HEK293T (cell line): ENCODE data around the gene ATG9B.

Experiments used
- CTCF ChIA-PET: fragments of 350-600 bp; formaldehyde crosslinking; extraction: SDS; loops from one replicate; lab custom pipeline; 2021; ENCODE audit warnings: antibody characterized with exemption, inconsistent platforms; lab: Yijun Ruan, JAX
- POLR2A ChIA-PET: fragments of 350-600 bp; formaldehyde crosslinking; extraction: SDS; loops from one replicate; lab custom pipeline; 2020; ENCODE audit warnings: antibody characterized with exemption, inconsistent platforms; lab: Yijun Ruan, JAX
- DNase-seq: peaks from one replicate; pipeline ENCODE4 v3.0.0; 2012; ENCODE audit warnings: mixed read lengths; ENCODE audit errors: extremely low spot score
- ARNT ChIP-seq: fragments of 450-650 bp; IDR thresholded peaks from 2 replicates; pipeline ENCODE4 v1.6.1; 2017; ENCODE audit warnings: mild to moderate bottlenecking
- BHLHE40 ChIP-seq: fragments of 450-650 bp; IDR thresholded peaks from 2 replicates; pipeline ENCODE4 v1.6.1; 2016; ENCODE audit warnings: mild to moderate bottlenecking, moderate library complexity, borderline replicate concordance
- CTBP1 ChIP-seq: fragments of 450-650 bp; IDR thresholded peaks from 2 replicates; pipeline ENCODE4 v1.6.1; 2016; ENCODE audit warnings: borderline replicate concordance
- ELF4 ChIP-seq: fragments of 450-650 bp; IDR thresholded peaks from 2 replicates; pipeline ENCODE4 v1.6.1; 2017; ENCODE audit warnings: antibody characterized with exemption
- FOXA1 ChIP-seq: fragments of 450-650 bp; IDR thresholded peaks from 2 replicates; pipeline ENCODE4 v1.6.1; 2016; ENCODE audit warnings: mild to moderate bottlenecking
- FOXK2 ChIP-seq: fragments of 450-650 bp; IDR thresholded peaks from 2 replicates; pipeline ENCODE4 v1.6.1; 2016; ENCODE audit warnings: mild to moderate bottlenecking
- FOXM1 ChIP-seq: fragments of 450-650 bp; IDR thresholded peaks from 2 replicates; pipeline ENCODE4 v1.6.1; 2017; ENCODE audit warnings: mild to moderate bottlenecking, borderline replicate concordance
- HDGF ChIP-seq: fragments of 450-650 bp; IDR thresholded peaks from 2 replicates; pipeline ENCODE4 v1.6.1; 2017; ENCODE audit warnings: antibody characterized with exemption, borderline replicate concordance
- L3MBTL2 ChIP-seq: fragments of 450-650 bp; conservative IDR thresholded peaks from 2 replicates; pipeline ENCODE4 v1.6.1; 2016; ENCODE audit warnings: mild to moderate bottlenecking
- LEF1 ChIP-seq: fragments of 450-650 bp; IDR thresholded peaks from 2 replicates; pipeline ENCODE4 v1.6.1; 2017; ENCODE audit warnings: mild to moderate bottlenecking, borderline replicate concordance
- NFRKB ChIP-seq: fragments of 450-650 bp; IDR thresholded peaks from 2 replicates; pipeline ENCODE4 v1.6.1; 2016; ENCODE audit warnings: mild to moderate bottlenecking, moderate library complexity
- SP1 ChIP-seq: fragments of 450-650 bp; IDR thresholded peaks from 2 replicates; pipeline ENCODE4 v1.6.1; 2017
- SUZ12 ChIP-seq: fragments of 450-650 bp; IDR thresholded peaks from 2 replicates; pipeline ENCODE4 v1.6.1; 2016; ENCODE audit warnings: mild to moderate bottlenecking
- TARDBP ChIP-seq: fragments of 450-650 bp; IDR thresholded peaks from 2 replicates; pipeline ENCODE4 v1.6.1; 2016
- ZNF384 ChIP-seq: fragments of 450-650 bp; IDR thresholded peaks from 2 replicates; pipeline ENCODE4 v1.6.1; 2016
- TF ChIP-seq, protein P1 (sequence below): fragments of 450-650 bp; IDR thresholded peaks from 2 replicates; pipeline ENCODE4 v1.6.1; 2016

Gene ATG9B

DNA sequence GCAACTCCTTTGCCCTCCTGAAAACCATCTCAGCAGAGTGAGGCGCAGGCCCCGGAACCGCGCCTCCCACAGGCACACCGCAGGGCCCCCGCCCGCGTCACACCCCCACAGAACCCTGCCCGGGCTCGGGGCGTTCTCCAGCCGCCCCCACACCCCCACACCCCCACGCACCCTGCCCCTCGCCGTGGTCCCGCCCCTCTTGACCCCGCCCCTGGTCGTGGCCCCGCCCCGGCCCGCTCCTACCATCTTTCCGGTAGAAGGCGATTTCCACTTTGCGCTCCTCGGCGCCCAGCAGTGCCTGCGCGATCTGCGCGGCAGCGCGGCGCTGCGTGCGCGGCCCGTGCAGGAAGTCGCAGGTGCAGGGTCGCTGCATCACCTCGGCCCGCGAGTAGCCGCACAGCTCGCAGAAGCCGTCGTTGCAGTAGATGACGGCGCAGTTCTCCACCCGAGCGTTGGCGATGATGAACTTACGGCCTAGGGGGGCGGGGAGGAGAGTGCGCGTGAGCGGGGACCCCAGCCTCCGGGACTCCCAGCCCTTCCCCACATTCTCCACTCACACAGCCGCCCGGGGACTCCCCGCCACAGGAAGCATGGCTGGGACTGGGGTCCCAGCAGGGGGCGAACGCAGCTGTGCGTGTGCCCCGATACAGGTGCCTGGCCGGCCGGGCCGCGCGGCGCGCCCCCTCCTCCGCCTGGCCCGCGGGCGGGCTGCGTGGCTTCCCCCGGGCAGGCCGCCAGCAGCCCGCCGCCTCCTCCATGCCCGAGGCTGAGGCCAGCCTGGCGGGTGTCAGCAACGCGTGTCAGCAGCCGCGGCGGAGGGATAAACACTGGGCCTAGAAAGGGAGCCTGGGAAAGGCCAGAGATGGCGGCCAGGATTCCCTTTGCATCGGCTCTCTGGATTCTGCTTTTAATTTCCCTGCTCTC lies 49.6 kb downstream of the ATG9B start:
- POLR2A ChIA-PET: no interaction called here
- CTCF ChIA-PET: interaction anchor here (0.8 to 2.0 kb wide), 4 partner anchors 9 to 76 kb away, joined by 3 to 12 read pairs (median 6); no protein-coding TSS in a partner anchor
- DNase-seq: peak; percentile 75
- TF ChIP-seq HDGF (no peak), FOXA1 (no peak), ARNT (0 out of 2 replicates have a peak, but pooled peaks have one; percentile 43), ELF4 (no peak), FOXM1 (peak; percentile 52; the same call in 1 of the 2 replicates), CTBP1 (no peak), ZNF384 (no peak)

DNA sequence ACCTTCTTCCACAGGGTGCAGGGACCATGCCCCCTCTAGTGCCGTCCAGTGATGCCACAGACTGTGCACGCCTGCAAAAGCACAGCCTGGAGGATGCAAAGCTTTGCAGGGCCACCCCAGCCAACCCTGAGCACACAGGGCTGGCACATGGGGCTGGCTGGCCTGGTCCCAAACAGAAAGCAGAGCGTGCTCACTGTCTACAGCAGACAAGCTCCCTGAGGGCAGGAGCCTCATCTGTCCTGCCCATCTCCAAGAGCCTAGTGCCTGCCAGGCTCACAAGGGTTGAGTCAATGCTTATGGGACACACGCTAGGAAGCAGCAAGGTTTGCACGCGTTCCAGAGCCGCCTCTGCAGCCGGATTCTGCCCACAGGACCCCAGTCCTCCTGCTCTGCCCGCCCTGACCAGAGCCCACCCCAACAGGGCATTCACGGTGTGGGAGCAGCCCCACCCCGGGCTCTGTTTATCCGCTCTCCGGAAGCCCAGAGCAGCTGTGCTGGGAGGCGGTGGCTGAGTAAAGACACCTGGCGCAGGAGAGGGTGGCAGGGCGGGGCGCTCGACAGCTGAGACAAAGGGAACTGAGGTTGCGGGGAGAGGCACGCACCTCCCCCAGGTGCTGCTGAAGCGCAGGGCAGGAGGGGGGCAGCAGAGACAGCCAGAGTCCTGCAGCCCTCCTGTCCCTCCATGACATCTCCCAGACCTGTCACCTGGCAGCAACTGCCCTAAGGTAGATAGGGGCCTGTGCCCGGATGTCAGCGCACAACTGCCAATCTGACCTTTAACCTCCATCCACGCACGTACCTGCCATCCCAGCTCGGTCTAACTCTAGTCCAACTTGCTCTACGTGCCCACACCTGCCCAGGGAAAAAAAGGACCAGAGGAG lies 50.5 kb downstream of the ATG9B start:
- no peak for DNase-seq
- TF ChIP-seq LEF1: no peak
- no peak for TF ChIP-seq BHLHE40
- CTCF ChIA-PET: no interaction called here
- POLR2A ChIA-PET: no interaction called here

DNA sequence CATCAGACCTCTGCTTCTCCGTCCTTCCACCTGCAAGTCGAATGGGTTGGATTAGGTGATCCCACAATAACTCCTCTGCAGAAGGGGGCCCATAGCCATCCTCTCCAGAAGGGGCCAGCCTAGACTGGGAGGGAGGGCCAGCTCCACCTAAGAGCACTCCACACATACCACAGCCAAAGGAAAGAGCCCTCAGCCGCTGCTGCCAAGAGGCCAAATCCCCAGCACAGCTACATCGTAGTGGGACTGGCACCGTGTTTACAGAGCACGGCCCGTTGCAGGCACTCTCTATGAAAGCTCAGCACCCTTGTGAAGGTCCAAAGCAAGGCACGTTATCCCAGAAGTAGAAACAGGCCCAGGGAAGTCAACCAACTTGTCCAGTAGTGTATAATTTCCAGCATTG lies 51.6 kb downstream of the ATG9B start:
- no peak for DNase-seq
- TF ChIP-seq TARDBP (no peak), BHLHE40 (no peak), ZNF384 (no peak), FOXA1 (no peak), FOXM1 (no peak), ELF4 (no peak), LEF1 (no peak), FOXK2 (no peak), SP1 (no peak), HDGF (no peak), CTBP1 (no peak), NFRKB (no peak)
- TF ChIP-seq, protein P1, sequence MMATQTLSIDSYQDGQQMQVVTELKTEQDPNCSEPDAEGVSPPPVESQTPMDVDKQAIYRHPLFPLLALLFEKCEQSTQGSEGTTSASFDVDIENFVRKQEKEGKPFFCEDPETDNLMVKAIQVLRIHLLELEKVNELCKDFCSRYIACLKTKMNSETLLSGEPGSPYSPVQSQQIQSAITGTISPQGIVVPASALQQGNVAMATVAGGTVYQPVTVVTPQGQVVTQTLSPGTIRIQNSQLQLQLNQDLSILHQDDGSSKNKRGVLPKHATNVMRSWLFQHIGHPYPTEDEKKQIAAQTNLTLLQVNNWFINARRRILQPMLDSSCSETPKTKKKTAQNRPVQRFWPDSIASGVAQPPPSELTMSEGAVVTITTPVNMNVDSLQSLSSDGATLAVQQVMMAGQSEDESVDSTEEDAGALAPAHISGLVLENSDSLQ: no peak
- CTCF ChIA-PET: no interaction called here
- POLR2A ChIA-PET: no interaction called here

DNA sequence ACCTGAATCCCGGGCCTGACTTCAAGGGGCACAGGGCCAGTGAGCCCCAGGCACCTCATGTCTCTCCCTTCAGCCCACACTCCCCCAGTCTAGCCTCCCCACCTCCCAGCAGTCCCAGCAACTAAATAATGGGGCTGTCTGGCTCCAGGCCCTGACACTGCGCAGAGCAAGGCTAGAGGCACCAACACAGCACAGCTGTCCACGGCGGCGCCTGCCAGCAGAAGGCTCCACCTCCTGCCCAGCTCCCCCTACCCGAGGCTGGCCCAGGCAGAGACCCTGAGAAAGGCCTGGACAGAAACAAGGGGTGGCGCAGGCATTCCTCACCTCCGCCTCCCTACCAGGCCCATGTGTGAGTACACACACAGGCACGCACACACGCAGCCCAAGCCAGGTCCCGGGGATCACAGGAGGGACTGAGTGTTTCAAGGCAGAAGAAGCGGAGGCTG lies 52.2 kb downstream of the ATG9B start:
- CTCF ChIA-PET: no interaction called here
- POLR2A ChIA-PET: no interaction called here

DNA sequence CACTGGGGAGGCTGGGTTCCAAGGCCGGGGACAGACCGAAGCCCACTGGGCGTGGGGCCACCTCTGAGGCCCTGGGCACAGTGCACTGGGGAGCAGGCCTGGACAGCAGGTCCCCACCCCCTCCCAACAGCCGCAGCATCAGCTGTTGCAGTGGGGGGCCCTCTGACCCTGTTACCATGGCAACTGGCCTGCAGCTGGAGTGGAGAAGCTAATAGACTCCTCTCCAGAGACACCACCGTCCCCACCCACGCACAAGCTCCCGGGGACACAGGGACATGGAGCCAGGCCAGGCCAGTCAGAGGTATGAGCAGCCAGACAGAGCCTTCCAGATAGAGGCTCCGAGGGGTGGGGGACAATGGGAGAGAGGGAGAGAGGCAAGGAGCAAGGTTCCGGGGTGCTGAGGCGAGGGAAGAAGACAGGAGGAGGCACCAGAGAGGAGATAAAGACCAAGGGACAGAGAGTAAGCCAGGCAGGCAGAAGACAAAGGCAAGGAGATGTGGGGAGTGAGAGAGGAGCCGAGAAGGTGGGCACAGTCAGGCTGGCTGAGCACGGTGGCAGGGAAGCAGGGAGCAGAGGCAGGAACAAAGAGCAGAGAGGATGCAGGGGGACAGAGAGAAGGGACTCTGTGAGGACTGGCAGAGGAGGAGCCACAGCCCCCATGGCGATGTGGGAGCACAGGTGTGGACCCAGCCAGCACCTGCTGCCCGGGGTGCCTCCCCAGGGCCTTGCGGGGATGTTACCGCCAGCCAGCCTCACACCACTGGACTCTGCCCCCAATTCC lies 52.9 kb downstream of the ATG9B start:
- DNase-seq: no peak
- no peak for TF ChIP-seq FOXK2
- no peak for TF ChIP-seq ARNT
- no peak for TF ChIP-seq SP1
- TF ChIP-seq FOXA1: no peak
- CTCF ChIA-PET: no interaction called here
- POLR2A ChIA-PET: no interaction called here

More for the DNA sequence above, 52.2 kb downstream of the ATG9B start:
- TF ChIP-seq, protein P1: no peak
- TF ChIP-seq NFRKB (no peak), L3MBTL2 (no peak), BHLHE40 (no peak), SUZ12 (no peak), LEF1 (no peak), ARNT (no peak), HDGF (no peak), FOXM1 (no peak), ZNF384 (no peak)
- no peak for DNase-seq

DNA sequence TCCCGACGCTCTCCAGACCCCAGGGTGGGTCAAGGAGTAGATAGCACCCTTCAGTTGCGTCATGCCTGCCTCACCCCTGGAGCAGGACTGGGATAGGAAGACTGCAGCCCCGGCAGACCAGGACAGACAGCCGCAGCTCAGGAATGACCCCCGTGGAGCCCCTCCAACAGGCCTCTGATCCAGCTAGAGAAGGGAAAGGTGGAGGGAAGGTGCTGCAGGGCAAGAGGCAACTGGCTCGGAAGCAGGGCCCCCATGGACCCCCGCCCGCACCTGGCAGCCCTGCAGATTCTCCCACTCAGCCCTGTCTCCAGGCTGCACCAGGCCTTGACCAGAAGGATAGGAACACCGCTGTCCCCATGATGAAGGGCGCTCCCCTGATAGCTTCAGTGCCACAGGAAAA lies 53.9 kb downstream of the ATG9B start:
- CTCF ChIA-PET: interaction anchor here (0.6 kb wide), 1 partner anchor 21 kb away, joined by 3 read pairs; no protein-coding TSS in a partner anchor

More for the DNA sequence above, 53.9 kb downstream of the ATG9B start:
- POLR2A ChIA-PET: no interaction called here
- DNase-seq: no peak
- TF ChIP-seq LEF1 (no peak), L3MBTL2 (no peak), ELF4 (no peak), BHLHE40 (no peak), ARNT (no peak), FOXM1 (no peak)
